GM18520 (cell line): ENCODE measurements around the gene POLG.

Experiments used
- ATAC-seq: cut with Tn5 transposase; IDR thresholded peaks from one replicate; pipeline ENCODE4 v1.9.1; 2021; ENCODE audit not compliant: unreplicated experiment

The POLG gene

DNA sequence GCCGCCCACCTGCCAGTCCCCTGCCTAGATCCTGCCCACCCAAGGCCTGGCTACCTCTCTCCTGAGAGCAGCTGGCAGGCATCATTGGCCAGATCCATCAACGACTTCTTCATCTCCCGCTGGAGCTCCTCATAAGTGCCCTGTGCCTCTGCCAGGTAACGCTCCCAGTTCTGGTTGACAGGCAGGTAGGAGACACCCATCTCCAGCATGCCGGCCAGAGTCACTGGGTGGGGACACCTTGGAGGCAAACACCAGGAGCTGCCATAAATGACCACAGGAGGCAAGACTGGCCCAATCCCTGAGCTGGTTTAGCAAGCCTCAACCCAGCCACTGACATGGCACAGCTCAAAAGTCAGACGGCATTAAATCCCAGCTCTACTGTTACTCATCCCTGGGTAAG lies 7.5 kb downstream of the POLG start:
- ATAC-seq = no peak

DNA sequence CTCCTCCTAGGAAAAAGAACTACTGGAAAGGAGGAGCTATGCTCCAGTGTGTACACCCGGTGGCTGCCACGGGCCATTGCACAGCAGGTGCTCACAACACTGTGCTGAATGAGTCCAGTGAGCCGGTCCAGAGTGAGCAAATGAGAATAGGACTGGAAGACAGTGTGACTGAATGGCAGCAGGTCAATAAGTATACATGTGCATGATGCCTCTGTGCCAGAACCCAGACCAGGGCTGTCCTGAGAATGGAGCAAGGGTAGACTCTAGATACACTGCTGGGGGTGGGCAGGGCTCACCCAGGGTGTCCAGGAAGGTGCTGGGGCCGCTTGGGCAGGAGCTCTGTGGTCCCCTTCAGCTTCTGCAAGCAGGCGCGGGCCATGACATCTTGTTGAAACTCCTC lies 8.3 kb downstream of the POLG start:
- ATAC-seq = no peak

DNA sequence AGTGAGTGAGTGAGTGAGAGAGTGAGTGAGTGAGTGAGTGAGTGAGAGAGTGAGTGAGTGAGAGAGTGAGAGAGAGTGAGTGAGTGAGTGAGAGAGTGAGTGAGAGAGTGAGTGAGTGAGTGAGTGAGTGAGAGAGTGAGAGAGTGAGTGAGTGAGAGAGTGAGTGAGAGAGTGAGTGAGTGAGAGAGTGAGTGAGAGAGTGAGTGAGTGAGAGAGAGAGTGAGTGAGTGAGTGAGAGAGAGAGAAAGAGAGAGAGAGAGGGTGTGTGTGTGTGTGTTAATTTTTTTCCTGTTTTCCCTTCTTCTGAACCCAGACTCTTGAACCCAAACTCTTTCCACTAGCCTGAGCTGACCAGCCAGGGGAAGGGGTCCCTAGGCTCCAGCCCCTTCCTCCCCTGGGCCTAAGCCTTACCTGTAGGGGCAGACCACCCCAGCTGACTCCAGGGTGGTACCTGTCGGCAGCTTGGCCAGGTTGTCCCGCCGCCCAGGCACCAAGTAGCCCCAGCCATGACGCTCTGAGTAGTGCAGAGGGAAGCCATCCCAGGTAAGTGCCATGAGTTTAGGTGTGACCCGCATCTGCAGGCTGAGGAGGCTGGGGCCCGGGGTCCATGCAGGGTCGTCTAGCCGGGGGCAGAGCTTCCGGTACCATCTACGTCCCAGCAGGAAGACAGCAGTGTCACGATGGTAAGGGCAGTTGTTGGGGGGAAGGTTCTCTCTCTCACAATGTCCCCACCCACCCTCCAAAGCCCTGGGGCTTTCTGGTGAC lies 9.4 kb downstream of the POLG start:
- ATAC-seq = no peak

DNA sequence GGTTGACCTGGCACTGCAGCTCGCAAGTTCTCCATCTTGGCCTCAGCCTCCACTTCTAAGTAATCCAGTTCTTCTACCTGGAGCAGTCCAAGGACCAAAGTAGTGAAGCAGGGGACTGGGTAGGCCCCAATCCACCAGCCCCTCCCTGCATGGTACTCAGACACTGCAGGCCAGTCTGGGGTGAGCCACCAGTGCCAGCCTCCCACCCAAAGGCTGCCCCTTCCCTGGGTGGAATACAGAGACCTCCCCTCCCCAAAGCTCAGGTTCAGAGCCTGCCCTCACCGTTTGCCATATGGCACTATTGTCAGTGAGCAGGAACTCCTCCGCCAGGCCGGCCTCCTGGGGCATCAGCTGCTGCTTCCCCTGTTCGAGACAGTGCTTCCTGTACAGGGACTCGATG lies 10.8 kb downstream of the POLG start:
- ATAC-seq = no peak

DNA sequence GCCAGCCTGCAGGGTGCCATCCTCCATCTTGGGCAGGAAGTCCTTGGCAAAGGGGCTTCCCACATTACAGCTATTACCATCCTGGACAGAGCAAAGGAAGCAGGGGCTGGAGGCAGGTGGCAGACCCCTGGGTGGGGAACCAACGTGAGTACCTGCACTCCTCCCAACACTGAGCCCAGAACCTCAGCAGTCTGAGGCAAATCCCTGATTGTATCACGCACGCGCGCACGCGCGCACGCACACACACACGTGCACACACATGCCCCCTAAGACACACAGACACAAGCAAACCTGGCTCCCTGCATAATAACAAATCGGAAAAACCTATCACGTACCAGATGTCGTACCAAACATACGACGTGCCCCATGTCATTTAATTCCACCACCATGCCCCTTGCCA lies 11.8 kb downstream of the POLG start:
- ATAC-seq = no peak

DNA sequence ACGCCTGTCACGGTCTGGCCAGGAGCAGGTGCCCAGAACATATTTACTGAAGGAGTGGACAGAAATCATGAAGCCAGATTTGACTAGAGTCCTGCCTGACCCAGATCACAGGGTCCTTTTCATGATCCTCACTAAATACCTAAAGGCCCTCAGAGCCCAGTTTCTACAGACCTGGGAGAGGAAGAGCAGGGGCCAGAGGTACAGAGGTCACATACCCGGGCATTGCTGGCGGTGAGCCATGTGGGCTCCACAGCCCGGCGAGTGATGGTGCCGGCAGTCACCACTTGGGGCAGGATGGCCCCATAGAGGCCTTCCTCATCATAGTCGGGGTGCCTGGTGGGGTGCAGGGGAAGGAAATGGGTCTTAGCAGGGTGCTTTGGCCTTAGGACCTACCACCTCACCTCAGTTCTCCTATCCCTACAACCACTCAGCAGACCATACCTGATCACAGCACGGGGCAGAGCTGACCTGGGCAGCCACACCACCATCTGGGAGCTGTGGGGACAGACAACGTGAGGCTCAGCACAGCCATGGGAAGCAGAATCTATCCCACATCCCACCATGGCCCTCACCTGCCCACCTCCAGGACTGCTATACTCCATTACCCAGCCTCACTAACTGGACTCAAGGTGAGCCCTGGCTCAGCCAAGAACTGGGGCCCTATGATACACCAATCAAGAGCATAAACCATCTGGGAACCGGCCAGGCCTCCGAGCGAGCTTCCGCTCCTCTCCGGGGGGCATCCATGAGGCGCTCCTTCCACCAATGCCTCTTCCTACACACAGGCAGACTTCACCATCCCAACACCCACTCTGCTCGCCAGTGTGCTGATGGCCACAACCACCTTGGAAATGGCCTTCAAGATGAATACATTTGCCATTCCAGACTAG lies 12.9 kb downstream of the POLG start:
- no peak for ATAC-seq

DNA sequence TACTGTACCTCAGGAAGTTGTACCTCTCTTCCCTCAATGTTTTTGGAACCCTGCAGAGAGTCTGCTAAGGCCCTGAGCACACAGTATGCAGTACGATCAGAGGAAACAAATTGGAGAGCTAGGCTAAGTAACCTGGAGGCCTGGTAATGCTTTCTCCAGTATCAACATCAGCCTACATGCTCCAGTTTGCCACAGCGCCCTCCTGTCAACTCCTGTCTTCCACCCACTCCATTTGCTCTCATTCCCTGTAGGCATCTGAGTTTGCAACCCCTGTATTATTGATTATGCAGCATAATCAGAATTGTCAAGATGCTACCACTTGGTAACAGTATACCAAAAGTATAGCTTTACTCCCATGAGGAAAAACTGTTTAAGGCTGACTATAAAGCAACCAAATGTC lies 14.4 kb downstream of the POLG start:
- no peak for ATAC-seq

DNA sequence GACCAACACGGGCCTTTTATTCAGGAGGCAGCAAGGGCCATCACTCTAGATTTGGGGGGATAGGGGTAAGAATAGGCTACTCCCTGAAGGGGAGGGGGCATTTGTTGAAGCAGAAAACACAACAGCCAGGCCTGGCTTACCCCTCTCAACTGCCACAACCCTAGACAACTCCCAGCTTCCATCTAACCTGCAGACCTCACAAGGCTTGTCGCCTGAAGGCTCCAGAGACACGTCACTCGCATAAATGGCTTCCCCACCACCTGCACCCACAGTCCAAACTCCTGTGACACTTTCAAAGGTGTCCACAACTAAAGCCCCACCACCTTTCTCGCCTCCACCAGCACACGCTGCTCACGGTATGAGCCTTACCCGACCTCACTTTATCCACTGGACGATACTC lies 14.9 kb downstream of the POLG start:
- no peak for ATAC-seq

DNA sequence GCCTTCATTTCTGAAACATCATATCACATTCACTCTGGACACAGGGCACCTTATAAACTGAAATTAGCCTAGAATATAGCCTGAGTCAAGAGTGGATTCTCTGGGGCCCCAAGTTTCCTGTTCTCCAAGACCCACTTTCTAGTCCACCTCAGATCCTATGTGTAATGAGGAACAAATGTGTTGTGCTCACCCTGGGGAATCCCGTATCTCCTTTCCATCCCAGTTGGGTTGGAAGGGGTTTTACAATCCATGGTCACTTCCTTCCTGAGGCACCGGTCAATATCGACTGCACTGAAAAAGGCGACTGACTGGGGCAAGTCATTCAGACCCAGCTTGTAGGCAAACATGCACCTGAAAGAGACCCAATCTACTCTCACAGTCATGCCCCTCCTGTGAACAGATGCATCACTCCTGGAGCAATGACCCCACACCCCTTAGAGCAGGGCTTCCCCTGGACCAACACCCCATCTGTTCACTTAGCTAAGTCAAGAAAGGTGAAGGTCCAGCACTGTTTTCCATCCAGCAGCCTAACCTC lies 17.4 kb downstream of the POLG start:
- ATAC-seq = no peak

DNA sequence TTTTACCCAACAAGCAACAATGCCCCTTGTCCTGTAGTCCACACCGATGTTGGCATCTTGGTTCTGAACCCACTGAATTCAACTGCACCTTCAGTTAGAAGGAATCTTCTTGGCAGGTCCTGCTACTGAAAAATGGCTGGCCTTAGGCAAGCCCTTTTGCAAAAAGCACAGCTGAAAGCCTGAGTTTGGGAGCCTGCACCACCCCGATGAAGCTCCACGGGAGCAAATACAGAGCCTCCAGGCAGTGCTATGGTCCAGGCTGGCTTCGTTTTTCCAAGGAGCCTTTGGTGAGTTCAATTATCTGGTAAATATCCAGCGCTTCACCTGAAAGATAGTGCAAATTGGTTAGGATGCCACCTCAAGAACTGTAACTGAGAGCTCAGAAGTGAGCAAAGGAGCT lies 18.1 kb downstream of the POLG start:
- ATAC-seq = no peak

DNA sequence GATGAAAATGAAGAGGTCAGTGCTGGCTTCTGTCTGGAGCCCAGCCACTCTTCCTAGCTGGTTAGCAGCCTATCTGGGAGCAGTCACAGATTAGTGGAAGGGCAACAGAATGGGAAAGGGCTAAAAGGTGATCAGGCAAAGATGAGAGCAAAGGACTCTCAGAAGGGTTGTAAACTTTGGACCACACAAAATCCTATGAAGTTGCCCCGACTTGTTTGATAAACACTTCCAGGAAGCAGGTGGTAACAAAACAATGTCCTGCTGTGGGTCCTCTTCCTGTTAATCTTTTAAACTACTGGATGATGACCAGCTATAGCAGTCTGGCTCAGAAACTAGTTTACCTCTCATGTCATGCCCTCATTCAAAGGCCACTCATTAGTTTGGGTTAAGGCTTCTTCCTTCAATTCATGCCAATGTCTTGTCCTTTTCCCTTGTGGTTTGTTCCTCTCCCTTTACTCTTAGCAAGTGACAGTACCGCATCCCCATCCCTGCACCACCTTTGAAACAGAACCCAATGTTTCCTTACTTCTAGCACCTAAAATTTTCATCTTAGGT lies 19.2 kb downstream of the POLG start:
- ATAC-seq = no peak

DNA sequence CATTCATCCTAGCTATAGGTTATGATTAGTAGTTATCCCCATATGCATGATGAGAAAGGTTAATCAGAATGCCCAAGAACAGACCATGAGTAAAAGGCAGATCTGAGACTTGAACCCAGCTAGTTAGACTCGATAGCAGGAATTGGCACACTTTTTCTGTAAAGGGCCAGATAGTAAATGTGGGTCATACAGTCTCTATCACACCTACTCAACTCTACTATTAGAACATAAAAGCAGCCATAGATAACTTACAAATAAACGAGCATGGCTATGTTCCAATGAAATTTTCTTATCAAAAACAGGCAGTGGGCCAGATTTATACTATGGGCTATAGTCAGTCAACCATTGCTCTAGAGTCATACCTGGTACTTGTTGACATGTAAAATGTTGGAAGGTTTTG lies 24.6 kb downstream of the POLG start:
- no peak for ATAC-seq

DNA sequence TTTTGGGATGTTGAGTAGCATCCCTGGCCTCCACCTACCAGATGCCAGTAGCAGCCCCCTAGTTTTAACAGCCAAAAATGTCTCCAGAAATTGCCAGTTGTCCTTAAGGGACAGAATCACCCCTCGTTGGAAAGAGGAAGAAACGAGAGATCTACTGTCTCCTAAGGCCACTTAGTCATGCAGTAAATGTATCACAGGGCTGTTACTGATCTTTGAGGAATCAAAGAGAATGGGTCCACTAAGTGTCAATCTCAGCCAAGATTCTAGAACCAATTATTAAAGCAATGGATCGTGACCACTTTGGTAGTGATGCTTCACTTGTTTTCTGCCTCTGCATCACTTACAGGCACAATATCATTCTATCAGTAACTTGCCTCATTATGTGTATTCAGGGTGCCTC lies 26.4 kb downstream of the POLG start:
- ATAC-seq = no peak

DNA sequence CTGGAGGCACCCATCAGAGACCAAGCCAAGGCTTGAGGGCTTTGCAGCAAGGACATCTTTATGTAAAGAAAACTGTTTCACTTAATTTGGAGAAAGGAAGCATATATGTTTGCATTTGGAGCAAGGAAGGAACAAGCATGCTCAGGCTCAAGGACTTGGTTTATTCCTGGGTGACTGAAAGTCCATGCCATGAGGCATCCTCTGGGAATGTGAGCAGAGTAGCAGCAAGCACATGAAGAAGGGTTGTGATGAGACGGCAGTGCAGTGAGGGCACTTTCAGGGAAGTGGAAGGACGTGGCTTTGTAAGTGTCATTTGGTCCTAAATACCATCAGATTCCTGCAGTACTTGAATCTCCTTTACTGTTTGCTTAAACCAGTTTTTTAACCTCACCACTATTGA lies 26.8 kb downstream of the POLG start:
- no peak for ATAC-seq

DNA sequence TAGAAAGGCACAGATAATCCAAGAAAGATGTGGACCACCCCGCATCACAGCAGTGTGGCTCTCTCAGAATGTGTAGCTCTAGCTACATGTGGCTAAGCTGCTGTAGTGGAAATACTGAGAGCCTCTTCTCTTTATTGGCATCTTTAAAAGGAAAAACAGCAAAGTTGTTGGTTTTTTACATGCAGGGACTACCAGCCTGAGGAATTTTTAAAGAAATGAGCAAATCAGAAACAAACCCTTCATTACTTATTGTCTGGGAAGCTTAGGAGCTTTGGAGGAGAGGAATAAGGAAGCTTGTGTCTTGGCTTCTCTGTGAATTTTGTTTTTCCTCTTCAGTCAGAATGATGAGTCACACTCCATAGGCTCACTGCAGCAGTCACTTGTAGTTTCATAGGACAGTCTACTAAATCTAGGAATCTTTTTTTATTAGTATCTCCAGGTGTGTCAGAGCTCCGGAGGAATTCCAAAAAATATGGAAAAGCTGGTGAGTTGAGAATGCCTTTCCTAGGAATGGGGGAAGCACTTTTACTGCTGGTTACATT lies 27.5 kb downstream of the POLG start:
- ATAC-seq = no peak

DNA sequence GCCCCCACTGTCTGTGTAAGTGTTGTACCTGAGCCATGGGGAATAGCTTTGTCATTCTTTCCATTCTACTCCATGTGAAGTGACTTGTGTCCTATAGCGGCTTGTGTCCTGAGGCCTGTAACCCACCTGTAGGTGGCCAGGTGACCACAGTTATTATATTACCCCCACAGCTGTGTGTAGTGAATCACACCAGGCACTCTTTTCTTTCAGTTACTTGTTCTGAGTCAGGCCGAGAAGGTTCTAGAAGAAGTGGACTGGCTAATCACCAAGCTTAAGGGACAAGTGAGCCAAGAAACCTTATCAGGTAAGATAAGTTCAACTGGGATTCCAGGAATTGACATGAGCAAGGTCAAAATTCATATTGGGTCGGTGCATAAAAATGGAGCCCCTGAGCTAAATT lies 29.2 kb downstream of the POLG start:
- ATAC-seq = no peak

DNA sequence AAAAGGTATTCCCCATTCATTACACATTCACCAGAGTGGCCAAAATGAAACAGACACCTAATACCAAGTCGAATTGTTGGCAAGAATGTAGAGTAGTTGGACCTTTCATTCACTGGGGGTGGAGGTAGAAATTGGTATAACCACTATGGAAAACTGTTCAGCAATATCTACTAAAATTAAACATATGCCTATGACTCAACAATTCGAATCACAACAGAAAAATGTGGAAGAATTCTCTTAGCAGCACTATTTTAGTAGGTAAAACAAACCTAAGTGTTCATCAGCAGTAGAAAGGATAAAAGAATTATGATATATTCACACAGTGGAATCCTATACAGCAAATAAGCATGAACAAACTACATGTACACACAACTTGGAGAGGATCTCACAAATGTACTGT lies 30.6 kb downstream of the POLG start:
- no peak for ATAC-seq

DNA sequence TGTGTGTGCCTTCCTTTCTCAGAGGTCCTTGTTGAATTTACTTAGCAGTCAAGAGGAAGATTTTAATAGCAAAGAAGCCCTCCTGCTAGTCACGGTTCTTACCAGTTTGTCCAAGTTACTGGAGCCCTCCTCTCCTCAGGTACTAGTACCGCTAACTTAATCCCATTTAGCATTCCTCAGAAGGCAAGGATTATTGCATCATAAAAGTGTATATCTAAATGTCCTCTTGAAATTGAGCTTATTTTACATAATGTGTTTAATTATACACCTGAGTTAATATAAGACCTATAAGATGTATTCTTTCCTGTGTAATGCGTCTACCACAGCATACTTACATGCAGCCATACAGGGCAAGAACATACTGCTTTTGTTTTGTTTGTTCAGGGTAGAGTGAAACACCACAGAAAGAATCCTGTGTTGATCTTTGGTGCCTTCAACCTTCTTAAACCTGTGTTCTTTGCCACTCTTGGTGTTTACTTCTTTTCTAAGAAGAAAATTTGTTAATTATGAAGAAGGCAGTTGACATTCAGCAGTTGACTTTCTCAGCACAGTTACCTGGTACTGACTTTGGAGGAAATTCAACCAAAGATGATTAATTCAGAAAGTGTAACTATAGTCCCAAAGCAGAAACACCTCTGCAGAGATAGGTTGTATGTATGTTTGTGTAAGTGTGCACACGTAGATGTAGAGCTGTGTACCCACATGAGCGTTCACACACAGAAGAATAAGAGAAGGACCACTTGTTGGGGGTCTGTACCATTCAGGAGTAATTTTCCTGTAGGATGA lies 33.1 kb downstream of the POLG start:
- ATAC-seq = no peak

DNA sequence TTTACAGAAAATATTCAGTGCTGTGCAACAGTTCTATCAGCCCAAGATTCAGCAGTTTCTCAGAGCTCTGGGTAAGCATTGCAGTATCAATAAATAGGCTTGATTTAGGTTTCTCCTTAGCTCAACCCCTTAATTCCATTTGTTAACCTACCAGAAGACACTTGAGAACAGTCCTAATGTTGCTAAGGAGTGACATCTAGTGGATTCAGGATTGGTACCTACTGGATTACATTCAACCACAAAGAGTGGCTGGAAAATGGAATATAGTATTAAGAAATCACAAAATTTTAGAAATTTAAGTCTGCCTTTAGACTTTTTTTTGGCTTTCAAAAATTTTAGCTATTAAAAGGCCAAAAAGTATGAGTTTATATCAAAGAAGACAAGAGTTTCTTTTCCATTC lies 34.7 kb downstream of the POLG start:
- no peak for ATAC-seq

DNA sequence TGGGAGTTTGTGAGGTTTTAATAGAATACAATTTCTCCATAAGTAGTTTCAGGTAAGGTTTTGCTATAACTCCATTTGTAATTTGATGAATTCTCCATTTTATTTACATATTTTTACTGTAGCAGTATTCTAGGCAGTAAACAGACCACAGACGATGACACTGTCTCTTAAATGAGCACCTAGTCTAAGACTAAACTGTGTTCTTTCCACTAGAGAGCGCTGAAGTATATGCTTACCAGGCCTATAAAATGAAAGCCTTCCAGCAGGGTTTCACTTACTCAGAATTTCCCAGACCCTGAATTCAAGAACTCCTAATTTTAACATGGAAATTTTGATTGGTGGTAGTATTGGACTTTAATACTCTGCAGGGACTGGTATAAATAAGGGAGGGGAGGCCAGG lies 41.6 kb downstream of the POLG start:
- no peak for ATAC-seq

DNA sequence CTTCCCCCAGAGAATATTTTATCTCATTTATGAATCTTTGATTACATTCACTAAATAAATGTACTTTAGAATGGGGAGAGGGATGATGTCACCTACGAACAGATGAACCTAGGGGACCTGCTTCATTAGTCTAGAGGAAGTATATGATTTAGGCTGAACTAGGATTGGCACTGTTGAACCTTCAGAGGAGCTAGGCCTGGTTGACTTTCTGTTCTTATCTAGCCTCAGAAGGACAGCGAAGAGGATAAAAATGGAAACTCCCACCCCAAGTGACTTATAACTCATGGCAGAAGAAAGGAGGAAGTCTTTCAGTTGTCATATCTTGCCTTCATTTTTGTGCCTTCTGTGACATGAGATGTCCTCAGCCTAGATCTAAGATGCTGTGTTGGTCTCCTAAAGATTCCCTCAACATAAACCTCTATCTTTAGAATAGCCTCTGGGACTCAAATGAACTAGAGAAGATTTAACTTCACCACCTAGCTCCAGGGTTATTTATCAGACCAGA lies 42.6 kb downstream of the POLG start:
- ATAC-seq = no peak
